ENCODE measurements around the gene ANXA10.

ANXA10 gene

DNA sequence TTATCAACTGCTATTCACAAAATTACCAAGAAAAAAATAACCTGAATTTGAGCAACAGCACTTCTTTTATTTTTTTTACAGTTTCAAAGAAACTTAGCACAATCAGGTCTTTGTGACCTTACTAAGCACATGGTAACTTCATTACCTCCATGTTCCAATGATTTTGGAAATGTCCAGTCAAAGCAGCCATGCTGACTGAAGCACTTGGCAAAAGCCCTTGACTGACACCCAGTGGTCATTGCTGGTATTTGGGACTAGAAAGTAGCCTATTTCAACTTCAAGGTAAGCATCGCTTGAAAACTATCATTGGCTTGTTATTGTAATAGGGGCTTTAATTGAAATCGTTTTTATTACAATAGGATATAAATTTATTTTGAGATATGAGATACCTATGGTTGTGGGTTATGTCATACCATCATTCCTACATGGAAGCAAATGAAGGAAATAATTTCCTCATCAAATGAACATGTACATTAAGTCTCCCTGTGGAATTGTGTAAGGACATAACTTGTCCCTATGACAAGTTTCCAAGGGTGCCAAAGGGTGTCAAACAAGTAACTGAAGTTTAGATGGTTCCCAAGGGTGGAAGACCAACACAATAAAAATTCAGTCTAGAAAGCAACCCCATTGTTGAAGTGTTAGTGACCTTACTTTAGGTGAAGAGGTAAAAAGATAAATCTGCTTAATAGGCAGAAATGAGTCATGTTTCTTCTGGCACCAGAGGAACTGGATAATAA lies 15.2 kb upstream of the ANXA10 start:
- H3K27ac ChIP-seq, result no peak overlapping the region
- no peak overlapping the region for H3K9ac ChIP-seq
- no peak overlapping the region for H3K4me3 ChIP-seq
- H3K9me3 ChIP-seq (replicated peaks in 1 of 11), result no peaks in the 10 kb centered on the region
- H3K36me3 ChIP-seq, result no peaks in the 10 kb centered on the region
- no peaks in the 10 kb centered on the region for H3K4me1 ChIP-seq
- H3K4me2 ChIP-seq, result no peak overlapping the region
- no peak for TF ChIP-seq Cebpa-rat (IDR thresholded peaks at IDR 0.05)
- H3K27me3 ChIP-seq, result no peaks in the 10 kb centered on the region
- H4K20me1 ChIP-seq, result no peaks in the 10 kb centered on the region

DNA sequence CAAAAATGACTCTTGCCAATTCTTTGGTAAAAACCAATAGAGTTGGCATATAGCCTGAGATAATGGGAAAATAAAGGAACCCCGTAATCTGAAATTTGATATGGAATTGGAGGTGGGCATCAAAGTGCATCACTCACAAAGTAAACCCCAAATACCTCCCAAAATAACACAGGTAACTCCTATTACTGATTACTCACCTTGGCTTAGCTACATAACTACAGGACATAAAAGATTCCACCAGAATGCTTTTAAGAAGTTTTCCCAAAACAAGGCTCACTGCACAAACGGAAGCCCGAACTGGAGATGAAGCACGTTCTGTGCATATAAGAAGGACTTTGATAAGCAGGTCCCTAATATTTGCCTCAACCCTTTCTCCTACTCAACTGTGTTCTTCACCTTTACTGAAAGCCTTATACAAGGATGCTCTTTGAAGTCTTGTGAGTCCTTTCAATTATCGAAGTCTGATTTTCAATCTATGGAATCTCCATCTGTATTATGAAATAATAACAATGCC lies 14.6 kb upstream of the ANXA10 start:
- no peaks in the 10 kb centered on the region for H3K9me3 ChIP-seq (replicated peaks in 1 of 11)
- H3K27ac ChIP-seq, result no peak overlapping the region
- no peaks in the 10 kb centered on the region for H3K36me3 ChIP-seq
- H3K27me3 ChIP-seq, result no peaks in the 10 kb centered on the region
- no peak for TF ChIP-seq Cebpa-rat (IDR thresholded peaks at IDR 0.05)
- H3K4me2 ChIP-seq, result no peak overlapping the region
- H3K4me1 ChIP-seq, result no peaks in the 10 kb centered on the region
- H4K20me1 ChIP-seq, result no peaks in the 10 kb centered on the region
- no peak overlapping the region for H3K4me3 ChIP-seq
- H3K9ac ChIP-seq, result no peak overlapping the region

DNA sequence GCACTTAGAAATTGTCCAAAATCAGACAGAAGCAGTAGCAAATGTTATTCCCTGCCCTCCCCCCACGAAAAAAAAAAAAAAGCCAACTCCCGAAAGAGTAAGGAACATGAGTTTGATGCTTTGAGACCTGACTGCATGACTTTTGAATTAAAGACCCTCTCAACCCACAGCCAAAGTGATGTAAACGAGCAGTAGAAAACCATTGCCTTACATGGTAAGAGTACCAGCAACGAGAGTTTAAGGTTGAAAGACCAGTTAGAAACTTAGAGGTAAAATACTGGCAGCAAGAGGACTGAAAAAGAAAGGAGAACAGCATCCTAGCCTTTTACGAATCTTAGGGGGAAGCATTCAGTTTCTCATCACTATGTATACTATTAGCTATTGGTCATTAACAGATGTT lies 10.0 kb upstream of the ANXA10 start:
- no peaks in the 10 kb centered on the region for H3K36me3 ChIP-seq
- no peak for TF ChIP-seq Cebpa-rat (IDR thresholded peaks at IDR 0.05)
- no peak overlapping the region for H3K9ac ChIP-seq
- H4K20me1 ChIP-seq, result no peaks in the 10 kb centered on the region
- no peak overlapping the region for H3K27ac ChIP-seq
- H3K4me3 ChIP-seq, result no peak overlapping the region
- peaks cover 3 to 5% (median 4%) of the 10 kb centered on the region in 11 experiments; a peak in 20 of 22 replicates for H3K9me3 ChIP-seq (replicated peaks in 1 of 11)
- no peaks in the 10 kb centered on the region for H3K27me3 ChIP-seq
- no peaks in the 10 kb centered on the region for H3K4me1 ChIP-seq
- H3K4me2 ChIP-seq, result no peak overlapping the region

DNA sequence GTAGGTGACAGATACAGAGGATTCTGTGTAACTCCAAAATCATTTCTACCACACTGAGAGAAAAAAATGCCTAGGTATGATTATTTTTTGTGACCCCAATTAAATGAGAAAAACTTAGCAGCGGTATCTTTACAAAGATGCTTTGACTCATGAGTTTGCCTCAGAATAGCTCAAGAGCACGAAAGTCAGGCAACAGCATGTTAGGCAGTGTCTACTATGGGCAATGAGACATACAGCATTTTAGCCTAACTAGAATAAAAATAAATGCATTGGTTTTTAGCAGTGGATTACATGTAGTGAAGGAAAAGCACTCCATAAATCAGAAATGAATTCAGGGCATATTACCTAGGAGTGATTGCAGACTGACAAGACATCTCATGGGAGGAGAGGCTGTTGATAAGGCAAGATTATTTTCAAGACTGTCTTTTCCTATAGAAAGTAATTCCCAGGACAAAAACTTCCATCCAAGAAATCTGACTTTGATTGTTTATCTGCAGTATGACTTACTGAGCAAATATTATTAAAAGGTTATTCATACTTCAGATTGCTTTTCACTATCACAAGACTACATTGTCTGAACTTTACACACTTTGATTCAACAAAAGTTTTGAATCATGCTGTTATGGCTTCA lies 3.6 kb downstream of the ANXA10 start:
- Histone ChIP-seq H3K9me3 (replicated peaks in 1 of 11) (no peaks in the 10 kb centered on the region), H3K9ac (no peak overlapping the region), H3K27ac (no peak overlapping the region), H3K4me2 (no peak overlapping the region), H3K36me3 (no peaks in the 10 kb centered on the region), H3K27me3 (no peaks in the 10 kb centered on the region), H4K20me1 (no peaks in the 10 kb centered on the region; a peak in 1 of 22 replicates), H3K4me3 (no peak overlapping the region), H3K4me1 (no peaks in the 10 kb centered on the region)
- TF ChIP-seq Cebpa-rat (IDR thresholded peaks at IDR 0.05), result no peak

DNA sequence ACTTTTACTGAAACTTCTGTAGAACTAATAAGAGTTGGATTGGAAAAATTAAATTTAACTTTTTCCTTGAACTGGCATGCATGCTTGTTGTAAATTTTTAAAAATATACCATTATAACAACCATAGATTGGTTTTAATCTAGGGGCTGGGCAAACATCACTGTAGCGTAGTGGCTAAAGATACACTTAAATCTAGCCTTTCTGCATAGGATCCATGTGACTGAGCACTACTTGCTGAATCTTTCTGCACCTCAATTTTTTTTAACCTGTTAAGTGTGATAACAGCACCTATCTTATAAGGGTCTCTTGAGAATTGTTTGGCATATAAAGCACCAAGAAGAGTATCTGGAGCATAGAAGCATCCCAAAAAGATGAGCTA lies 4.1 kb downstream of the ANXA10 start:
- Histone ChIP-seq H3K9me3 (replicated peaks in 1 of 11) (no peaks in the 10 kb centered on the region), H4K20me1 (no peaks in the 10 kb centered on the region; a peak in 1 of 22 replicates), H3K4me2 (no peak overlapping the region), H3K27ac (no peak overlapping the region), H3K4me1 (no peaks in the 10 kb centered on the region), H3K9ac (no peak overlapping the region), H3K4me3 (no peak overlapping the region), H3K36me3 (no peaks in the 10 kb centered on the region), H3K27me3 (no peaks in the 10 kb centered on the region)
- no peak for TF ChIP-seq Cebpa-rat (IDR thresholded peaks at IDR 0.05)

DNA sequence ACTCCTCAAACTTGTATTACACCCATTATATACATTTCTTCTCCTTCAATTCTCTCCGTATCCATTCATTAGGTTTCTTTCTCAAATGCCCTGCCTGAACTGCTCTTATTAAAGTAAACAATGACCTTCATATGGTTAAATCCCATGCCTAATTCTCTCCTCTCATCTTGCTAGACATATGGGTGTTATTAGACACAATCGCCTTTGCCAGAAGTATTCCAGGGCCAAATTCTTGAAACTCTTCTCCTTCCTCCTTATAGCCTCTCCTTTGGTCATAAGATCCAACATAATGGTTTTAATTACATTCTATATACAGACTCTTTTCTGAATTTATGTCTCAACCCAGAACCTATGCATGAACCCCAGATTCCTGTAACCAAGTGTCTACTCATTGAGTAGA lies 4.8 kb downstream of the ANXA10 start:
- Histone ChIP-seq H3K9ac (no peak overlapping the region), H4K20me1 (no peaks in the 10 kb centered on the region; a peak in 1 of 22 replicates), H3K36me3 (no peaks in the 10 kb centered on the region), H3K27ac (no peak overlapping the region), H3K4me1 (no peaks in the 10 kb centered on the region), H3K4me3 (no peak overlapping the region), H3K27me3 (no peaks in the 10 kb centered on the region), H3K9me3 (replicated peaks in 1 of 11) (no peaks in the 10 kb centered on the region), H3K4me2 (no peak overlapping the region)
- TF ChIP-seq Cebpa-rat (IDR thresholded peaks at IDR 0.05), result no peak

DNA sequence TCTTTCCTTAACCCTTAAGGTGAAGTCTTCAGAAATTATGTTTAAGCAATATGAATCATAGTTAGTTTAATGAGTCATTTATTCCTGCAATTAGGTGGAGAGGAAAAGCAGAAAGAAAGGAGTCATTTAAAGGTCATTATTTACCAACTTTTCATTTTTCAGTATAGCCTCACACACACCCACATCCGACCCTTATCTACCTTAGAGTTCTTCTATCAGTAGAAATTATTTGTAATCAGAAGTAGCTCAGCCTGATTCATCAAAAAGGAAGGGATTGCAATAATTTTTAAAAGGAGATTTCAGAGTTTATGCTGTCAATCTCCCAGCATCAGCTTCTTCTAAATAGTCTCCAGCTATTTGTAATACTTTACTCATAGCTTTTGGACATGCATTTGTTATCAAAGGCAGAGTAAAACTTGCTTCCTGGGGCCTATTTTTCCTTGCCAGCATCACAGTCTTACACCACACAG lies 5.9 kb downstream of the ANXA10 start:
- Histone ChIP-seq H3K9me3 (replicated peaks in 1 of 11) (no peaks in the 10 kb centered on the region), H3K27me3 (no peaks in the 10 kb centered on the region), H4K20me1 (no peaks in the 10 kb centered on the region; a peak in 1 of 22 replicates), H3K27ac (no peak overlapping the region), H3K4me1 (no peaks in the 10 kb centered on the region), H3K4me2 (no peak overlapping the region), H3K9ac (no peak overlapping the region), H3K36me3 (no peaks in the 10 kb centered on the region), H3K4me3 (no peak overlapping the region)
- no peak for TF ChIP-seq Cebpa-rat (IDR thresholded peaks at IDR 0.05)

DNA sequence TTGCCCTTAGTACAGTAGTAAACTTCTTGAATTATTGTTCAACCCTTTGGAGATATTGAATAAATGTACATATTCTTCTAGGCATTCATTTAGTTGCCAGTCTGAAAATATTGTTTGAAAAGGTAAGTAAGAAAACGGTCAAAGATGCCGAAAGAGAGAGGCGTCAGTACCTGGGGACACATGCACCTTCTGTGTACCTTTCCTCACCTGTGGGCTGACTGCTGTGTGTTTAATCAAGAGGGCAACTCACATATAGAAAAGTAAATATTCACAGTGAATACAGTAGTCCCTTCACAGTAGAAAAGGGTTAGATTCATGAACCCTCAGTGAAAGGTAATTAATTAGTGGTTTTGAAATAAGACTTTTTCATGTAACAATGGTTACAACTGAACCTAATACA lies 6.9 kb downstream of the ANXA10 start:
- Histone ChIP-seq H3K9ac (no peak overlapping the region), H3K27ac (no peak overlapping the region), H3K4me2 (no peak overlapping the region), H3K27me3 (no peaks in the 10 kb centered on the region), H3K36me3 (no peaks in the 10 kb centered on the region), H3K4me3 (no peak overlapping the region), H3K9me3 (replicated peaks in 1 of 11) (no peaks in the 10 kb centered on the region), H3K4me1 (no peaks in the 10 kb centered on the region), H4K20me1 (no peaks in the 10 kb centered on the region; a peak in 1 of 22 replicates)
- TF ChIP-seq Cebpa-rat (IDR thresholded peaks at IDR 0.05), result no peak

DNA sequence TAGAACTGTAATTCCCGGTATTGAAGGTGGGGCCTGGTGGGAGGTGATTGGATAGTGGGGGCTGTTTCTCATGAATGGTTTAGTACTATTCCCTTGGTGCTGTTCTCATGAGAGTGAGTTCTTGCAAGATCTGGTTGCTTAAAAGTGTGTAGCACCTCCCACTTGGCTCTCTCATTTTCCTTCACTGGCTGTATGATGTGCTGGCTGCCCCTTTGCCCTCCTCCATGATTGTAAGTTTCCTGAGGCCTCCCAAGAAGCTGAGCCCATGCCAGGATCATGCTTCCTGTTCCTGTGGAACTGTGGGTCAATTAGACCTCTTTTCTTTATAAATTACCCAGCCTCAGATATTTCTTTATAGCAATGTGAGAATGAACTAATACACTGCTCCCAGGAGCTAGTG lies 8.7 kb downstream of the ANXA10 start:
- Histone ChIP-seq H3K4me1 (no peaks in the 10 kb centered on the region), H3K9me3 (replicated peaks in 1 of 11) (no peaks in the 10 kb centered on the region), H3K36me3 (no peaks in the 10 kb centered on the region), H3K4me3 (no peak overlapping the region), H4K20me1 (no peaks in the 10 kb centered on the region), H3K27ac (no peak overlapping the region), H3K27me3 (no peaks in the 10 kb centered on the region), H3K9ac (no peak overlapping the region), H3K4me2 (no peak overlapping the region)
- no peak for TF ChIP-seq Cebpa-rat (IDR thresholded peaks at IDR 0.05)

DNA sequence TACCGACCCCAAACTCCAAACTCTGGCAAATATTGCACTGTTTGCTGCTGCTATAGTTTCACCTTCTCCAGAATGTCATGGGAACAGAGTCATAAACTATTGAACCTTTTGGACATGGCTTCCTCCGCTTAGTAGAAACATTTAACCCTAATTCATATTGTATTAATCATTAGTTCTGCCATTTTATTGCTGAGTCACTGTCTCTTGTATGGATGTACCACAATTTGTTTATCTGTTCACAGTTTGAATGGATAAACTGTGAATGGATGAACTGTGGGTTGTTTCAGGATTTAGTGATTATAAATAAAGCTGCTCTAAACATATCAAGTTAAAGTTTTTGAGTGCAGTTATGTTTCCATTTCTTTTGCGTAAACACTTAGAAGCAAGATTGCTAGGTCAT lies 10.1 kb downstream of the ANXA10 start:
- Histone ChIP-seq H3K36me3 (no peaks in the 10 kb centered on the region), H3K4me1 (no peaks in the 10 kb centered on the region), H3K27me3 (no peaks in the 10 kb centered on the region), H3K4me2 (no peak overlapping the region), H3K27ac (no peak overlapping the region), H3K9me3 (replicated peaks in 1 of 11) (no peaks in the 10 kb centered on the region), H4K20me1 (no peaks in the 10 kb centered on the region), H3K9ac (no peak overlapping the region), H3K4me3 (no peak overlapping the region)
- TF ChIP-seq Cebpa-rat (IDR thresholded peaks at IDR 0.05), result no peak
